Measurements from ENCODE around the gene SULT1C3. TPM values are rescaled to one million over a fixed set of nuclear protein-coding genes. Genes with fewer than 3 reads are reported as not detected.

Gene SULT1C3
- total RNA-seq, 2 donors from 2014 or later: not detected

DNA sequence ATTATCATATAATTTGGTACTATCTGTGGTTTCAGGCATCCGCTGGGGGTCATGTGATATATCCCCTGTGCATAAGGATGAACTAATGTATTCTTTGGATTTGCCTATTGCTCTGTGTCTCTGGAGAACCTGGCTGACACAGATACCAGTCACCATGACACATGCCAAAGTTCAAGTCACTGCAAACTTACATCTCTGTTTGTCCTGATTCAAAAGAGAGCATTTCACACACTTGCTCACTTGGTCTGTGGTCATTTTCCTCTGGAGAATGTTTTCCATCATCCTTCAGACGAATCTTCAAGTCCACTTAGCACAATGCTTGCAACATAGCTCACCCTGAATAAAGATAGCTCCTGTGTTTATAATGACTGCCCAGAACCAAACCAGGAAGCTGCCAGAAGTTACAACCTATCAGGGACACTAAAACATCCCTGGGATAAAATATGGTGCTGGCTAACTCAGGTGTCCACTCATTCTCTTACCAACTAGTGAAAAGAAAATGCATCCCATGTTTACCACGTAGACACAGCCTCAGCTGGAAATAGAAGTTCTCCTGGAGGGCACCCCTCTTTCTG is 18.1 kb downstream of the SULT1C3 start:
- ATAC-seq (ENCODE audit: insufficient number of reproducible peaks, low FRiP score, low read depth) (no peak), DNase-seq (ENCODE audit: low spot score) (no peak)
- no peaks in the 10 kb centered on the region for H3K4me1 ChIP-seq (ENCODE audit: control insufficient read depth in 1 of 2, low read depth in 2 of 2)
- H3K9me3 ChIP-seq: no peaks in the 10 kb centered on the region
- no peak overlapping the region for H3K27ac ChIP-seq
- H3K27me3 ChIP-seq (replicated peaks; ENCODE audit: insufficient read depth): no peaks in the 10 kb centered on the region
- no peak overlapping the region for H3K4me3 ChIP-seq
- H3K36me3 ChIP-seq: no peaks in the 10 kb centered on the region
- no peak for TF ChIP-seq CTCF (IDR thresholded peaks at IDR 0.05)

DNA sequence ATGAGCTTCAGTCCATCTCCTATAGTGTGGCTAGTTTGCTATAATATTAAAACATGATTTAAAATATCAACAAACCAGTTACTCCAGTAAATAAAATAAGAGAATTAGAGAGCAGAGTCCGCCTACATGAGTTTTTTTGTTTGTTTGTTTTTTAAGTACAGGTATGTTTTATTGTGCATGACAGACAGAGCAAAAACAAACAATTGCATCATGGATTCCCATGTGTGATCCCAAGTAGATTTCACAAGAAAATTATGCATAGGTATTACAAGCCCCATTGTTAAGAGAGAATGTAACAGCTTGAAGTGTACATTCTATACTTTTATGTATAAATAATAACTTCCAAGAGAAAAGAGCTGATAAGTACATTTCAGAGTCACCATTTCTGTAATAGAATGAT is 21.0 kb downstream of the SULT1C3 start:
- no peaks in the 10 kb centered on the region for H3K9me3 ChIP-seq
- H3K4me1 ChIP-seq (ENCODE audit: control insufficient read depth in 1 of 2, low read depth in 2 of 2): no peaks in the 10 kb centered on the region
- H3K4me3 ChIP-seq: no peak overlapping the region
- no peak overlapping the region for H3K27ac ChIP-seq
- ATAC-seq (ENCODE audit: insufficient number of reproducible peaks, low FRiP score, low read depth) (no peak), DNase-seq (ENCODE audit: low spot score) (no peak)
- no peak for TF ChIP-seq CTCF (IDR thresholded peaks at IDR 0.05)
- no peaks in the 10 kb centered on the region for H3K36me3 ChIP-seq
- H3K27me3 ChIP-seq (replicated peaks; ENCODE audit: insufficient read depth): no peaks in the 10 kb centered on the region

GRCh38 chr2:108262036-108262435 is 22.3 kb downstream of the SULT1C3 start:
- Histone ChIP-seq H3K27ac (no peak overlapping the region), H3K4me1 (ENCODE audit: control insufficient read depth in 1 of 2, low read depth in 2 of 2) (no peaks in the 10 kb centered on the region), H3K27me3 (replicated peaks; ENCODE audit: insufficient read depth) (no peaks in the 10 kb centered on the region), H3K9me3 (no peaks in the 10 kb centered on the region), H3K36me3 (no peaks in the 10 kb centered on the region), H3K4me3 (no peak overlapping the region)
- TF ChIP-seq CTCF (IDR thresholded peaks at IDR 0.05): no peak
- ATAC-seq (ENCODE audit: insufficient number of reproducible peaks, low FRiP score, low read depth) (no peak), DNase-seq (ENCODE audit: low spot score) (no peak)

- no peak for ATAC-seq (ENCODE audit: insufficient number of reproducible peaks, low FRiP score, low read depth)
- no peak for DNase-seq (ENCODE audit: low spot score)
- no peak overlapping the region for H3K4me3 ChIP-seq
- H3K27me3 ChIP-seq (replicated peaks; ENCODE audit: insufficient read depth): no peaks in the 10 kb centered on the region
- no peak for TF ChIP-seq CTCF (IDR thresholded peaks at IDR 0.05)
- no peaks in the 10 kb centered on the region for H3K36me3 ChIP-seq
- H3K4me1 ChIP-seq (ENCODE audit: control insufficient read depth in 1 of 2, low read depth in 2 of 2): peaks cover 5 to 11% of the 10 kb centered on the region in 2 donors
- no peaks in the 10 kb centered on the region for H3K9me3 ChIP-seq
- H3K27ac ChIP-seq: no peak overlapping the region
Observed at GRCh38 chr2:108263401-108263800, 23.6 kb downstream of the SULT1C3 start.

DNA sequence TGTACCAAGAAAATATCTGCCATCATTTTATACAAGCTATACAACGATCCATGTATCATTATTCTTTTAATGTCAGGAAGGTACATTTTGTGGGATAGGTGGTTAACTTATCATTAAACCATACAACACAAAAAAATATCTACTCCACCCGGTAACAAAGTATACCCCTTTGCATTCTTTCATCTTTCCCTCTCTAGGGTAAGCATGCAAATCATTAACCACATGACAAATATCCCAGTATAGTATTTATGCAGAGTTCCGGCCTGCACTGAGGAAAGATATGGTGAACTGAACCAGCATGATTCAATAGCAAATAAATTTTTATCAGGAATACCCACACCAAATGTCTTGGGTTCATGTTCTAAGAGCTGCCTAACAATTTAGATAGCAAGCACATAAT is 26.4 kb downstream of the SULT1C3 start:
- no peak for DNase-seq (ENCODE audit: low spot score)

More for the DNA sequence above, 26.4 kb downstream of the SULT1C3 start:
- ATAC-seq (ENCODE audit: insufficient number of reproducible peaks, low FRiP score, low read depth): no peak
- Histone ChIP-seq H3K27ac (no peak overlapping the region), H3K27me3 (replicated peaks; ENCODE audit: insufficient read depth) (no peaks in the 10 kb centered on the region), H3K36me3 (no peaks in the 10 kb centered on the region), H3K4me1 (ENCODE audit: control insufficient read depth in 1 of 2, low read depth in 2 of 2) (peaks cover 5 to 11% of the 10 kb centered on the region in 2 donors), H3K9me3 (no peaks in the 10 kb centered on the region), H3K4me3 (no peak overlapping the region)
- no peak for TF ChIP-seq CTCF (IDR thresholded peaks at IDR 0.05)

Measured in thoracic aorta (tissue), 2 donors.